T-helper 9 cell (primary cell): ENCODE measurements around the gene FAXDC2.
"Not testable (repeated sequence)": the region's sequence is repeated elsewhere in the genome, so short reads cannot be mapped to it uniquely, and the experiment has no call there.

Experiments used
- DNase-seq: peaks from one replicate; pipeline ENCODE4 v3.0.0-alpha.2; 2020

FAXDC2 gene

DNA sequence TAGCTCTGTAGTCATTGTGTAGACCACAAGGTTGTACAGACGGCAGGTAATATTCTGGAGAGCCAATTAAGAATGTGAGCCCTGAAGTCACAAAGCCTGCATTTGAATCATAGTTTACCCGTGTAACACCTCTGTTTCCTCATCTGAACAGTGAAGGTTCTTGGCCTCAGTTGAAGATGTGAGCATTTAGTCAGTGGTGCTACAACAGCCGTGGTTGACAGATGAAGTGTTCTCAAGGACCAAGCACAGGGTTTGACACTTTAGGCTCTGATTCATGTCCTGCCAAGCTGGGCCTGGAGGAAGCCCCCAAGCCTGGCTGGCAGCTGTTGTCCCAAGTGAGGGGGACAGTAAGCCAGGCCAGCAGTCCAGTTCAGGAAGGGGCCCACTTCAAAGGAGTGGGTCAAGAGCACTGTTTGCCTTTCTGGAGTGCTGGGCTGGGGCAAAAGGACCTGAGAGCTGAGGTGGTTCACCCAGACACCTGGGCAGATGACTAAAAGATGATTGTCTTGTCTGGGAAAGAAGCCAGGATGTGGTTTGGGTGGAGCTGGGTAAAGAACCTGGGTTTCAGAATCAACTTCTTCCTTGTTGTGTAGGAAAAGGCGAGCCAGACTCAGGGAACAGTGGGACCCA is 20.7 kb downstream of the FAXDC2 start:
- DNase-seq: no peak

- no peak for DNase-seq
These were observed 21.2 kb downstream of the FAXDC2 start for GRCh38 chr5:154829181-154829588.

- DNase-seq: no peak
These were observed 26.3 kb downstream of the FAXDC2 start for GRCh38 chr5:154824070-154824469.

- DNase-seq: no peak
These were observed 26.8 kb downstream of the FAXDC2 start for GRCh38 chr5:154823605-154824004.

- not testable (repeated sequence) for DNase-seq
These were observed 27.5 kb downstream of the FAXDC2 start for GRCh38 chr5:154822896-154823295.

- no peak for DNase-seq
These were observed 30.0 kb downstream of the FAXDC2 start for GRCh38 chr5:154820383-154820782.

DNA sequence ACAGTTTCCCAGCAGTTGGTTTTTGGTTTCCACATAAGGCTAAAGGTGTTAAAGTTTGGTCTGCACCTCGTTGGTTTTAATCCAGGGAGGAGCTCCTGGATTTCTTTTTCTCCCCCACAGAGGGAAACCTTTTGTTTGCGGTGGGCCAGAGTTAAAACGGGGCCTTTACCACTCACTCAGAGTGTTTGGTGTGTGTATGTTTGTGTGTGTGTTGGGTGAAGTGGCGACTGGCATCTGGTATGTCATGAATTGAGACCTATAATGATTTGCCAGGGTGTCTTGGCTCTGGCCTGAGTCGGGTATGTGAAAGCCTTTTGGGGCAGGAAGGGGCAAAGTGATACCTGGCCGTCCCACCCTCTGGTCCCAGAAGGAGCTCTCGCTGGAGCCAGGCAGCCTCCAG is 30.9 kb downstream of the FAXDC2 start:
- DNase-seq: no peak

DNA sequence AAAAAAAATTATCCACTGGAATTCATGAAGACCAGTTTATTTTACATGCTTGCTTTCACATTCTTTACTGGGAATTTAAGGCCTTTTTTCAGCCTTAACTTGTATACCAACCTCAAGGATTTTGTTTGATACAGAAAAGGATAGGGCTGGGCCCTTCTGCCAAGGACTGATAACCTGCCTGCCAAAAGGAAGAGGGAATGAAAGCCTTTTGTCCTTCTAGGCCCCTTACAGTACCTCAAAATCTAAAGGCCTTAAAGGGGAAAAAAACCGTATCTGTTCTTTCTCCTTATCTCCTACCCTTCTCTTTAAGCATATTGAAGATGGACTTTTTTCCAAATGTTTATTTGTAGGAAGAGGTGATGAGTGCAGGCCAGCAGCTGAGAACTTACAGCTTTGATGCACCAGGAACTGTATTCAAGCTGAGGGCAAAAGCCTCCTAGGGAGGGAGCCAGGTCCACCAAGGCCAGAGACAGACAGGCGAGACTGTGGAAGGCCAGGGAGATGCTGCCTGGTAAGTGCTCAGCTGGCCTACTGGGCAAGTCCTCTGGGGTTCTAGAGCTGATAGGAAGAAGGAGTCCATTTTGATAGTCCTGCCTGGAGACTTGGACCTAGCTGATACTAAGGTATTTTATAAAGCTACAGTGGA is 31.8 kb downstream of the FAXDC2 start:
- no peak for DNase-seq

DNA sequence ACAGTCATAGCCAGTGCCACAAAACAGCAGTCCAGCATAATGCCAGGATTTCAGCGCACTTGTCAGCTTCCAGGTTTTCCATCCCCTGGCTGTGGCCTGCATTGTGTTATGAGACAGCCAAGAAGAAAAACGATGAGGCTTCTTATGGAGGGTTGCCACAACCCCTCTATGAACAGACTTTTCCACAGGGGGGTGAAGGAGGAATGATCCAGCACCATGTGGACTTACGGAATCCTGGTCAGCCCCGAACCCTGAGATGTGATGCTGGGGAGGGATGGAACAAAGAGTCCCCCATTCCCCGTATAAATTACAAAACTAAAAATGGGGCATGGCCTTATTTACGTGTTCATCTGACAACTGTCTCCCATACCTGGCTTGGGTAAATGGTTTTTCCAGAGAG is 32.6 kb downstream of the FAXDC2 start:
- DNase-seq: no peak

DNA sequence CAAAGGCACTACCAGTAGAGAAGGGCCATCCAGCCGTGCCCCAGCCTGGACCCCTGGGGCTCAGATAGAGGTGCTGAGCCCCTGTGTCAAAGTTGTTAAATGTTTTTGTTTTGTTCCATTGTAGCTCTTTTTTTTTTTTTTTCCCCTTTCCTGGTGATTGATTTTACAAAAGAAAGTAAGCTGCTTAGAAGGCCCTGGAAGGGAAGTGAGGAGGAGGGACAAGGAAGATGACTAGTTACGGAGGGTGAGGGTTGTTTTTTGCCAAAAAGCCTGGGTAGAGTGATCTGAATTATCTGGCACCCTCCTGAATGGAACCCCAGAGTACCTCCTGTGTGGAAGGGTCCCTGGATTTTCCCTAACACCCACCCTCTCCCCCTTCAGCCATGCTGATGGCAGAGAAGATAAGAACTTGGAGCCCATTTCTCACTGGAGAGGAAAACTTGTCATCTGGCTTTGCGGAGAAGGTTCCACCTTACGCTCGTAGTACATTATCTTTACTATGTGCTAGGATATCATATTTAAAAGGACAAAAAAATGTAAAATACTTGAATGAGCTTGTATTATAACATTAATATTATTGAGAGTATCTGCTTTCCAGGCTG is 33.4 kb downstream of the FAXDC2 start:
- no peak for DNase-seq

DNA sequence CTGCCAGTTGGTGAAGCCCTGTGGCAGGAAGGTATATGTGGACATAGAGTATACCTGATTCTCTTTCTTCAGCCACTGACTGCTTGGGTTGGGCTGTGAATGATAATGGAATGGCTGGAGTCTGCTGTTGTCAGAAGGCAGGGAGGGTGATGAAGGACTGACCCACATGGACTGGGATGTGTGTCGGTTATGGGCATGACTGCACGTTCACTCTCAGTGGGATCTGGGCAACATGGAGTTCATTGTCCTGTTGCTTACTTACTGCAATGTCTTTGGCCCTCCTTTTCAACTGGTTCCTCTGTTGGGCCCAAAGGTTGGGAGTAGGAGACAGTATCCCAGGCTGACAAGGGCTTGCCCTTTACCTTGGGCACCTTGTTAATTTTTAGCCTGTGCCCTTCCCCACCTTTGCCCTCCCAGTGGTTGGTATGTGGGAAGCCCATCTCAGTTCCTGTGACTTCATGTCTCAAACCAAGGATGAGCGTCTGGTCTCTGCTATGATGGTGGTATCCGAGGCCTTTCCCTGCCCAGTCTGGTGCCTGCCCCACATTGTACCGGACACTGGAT is 34.6 kb downstream of the FAXDC2 start:
- no peak for DNase-seq

GRCh38 chr5:154815025-154815424 is 35.4 kb downstream of the FAXDC2 start:
- DNase-seq: no peak

DNA sequence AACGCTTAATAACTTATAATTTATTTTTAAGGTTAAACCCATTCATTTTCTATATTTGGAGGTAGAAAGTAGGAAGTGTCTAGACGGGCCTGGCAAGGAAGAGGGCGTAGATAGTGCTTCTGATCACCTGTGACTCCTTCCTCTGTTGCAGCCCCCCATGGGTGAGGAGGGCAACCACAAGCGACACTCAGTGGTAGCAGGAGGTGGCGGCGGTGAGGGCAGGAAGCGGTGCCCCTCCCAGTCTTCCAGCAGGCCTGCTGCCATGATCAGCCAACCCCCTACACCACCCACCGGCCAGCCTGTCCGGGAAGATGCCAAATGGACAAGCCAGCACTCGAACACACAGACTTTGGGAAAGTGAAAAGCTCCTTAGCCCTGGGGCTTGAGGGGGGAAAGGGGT is 36.7 kb downstream of the FAXDC2 start:
- DNase-seq: no peak

DNA sequence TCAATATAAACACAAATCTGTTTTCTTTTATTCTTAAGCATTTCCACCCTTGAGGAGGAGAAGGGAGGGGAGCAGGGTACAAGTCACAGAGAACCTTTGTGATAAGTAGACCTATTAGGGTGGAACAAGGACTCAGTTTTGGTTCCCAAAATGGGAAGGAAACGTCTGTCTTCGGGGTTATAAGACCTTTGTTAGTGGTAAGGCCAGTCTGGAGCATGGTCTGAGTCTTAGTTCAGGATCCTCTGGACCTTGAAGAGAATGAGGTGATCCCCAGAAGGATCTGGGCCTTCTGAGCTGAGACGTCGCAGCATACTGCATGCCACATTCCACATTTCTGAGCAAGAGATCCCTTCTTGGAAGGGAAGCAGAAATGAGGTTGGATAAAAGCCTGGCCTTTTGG is 37.2 kb downstream of the FAXDC2 start:
- DNase-seq: no peak

DNA sequence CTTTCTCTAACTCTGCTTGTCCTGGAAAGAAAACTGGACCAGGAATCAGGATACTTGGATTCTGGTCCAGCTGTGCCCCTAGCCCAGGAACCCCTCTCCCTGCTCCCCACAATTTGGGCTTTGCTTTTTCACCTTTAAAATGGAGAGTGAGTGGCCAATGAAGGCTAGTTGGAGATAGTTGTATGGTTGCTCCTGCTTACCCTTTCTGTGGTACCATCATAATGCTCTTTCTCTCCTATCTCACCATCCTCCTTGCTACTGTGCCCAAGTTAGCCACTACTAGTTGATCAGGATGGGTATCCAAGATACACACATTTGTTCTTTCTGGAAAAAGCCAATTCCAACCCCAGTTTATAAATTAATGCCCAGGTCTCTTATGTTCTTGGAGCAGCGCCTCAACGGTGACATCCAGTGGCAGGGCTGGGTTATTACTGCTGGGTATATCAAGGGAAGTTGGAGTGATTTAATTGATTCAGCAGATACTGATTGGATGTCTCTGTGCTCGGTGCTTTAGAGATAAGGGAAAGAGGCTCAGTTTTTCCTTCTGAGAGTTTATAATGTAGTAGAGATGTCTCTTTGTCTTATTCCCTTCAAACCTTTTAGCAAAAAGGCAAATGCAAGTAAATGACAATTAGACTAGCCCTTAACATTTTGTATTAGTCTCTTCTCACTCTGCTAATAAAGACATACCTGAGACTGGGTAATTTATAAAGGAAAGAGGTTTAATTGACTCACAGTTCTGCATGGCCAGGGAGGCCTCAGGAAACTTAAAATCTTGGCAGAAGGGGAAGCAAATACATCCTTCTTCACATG is 38.5 kb downstream of the FAXDC2 start:
- DNase-seq: peak; percentile 56

DNA sequence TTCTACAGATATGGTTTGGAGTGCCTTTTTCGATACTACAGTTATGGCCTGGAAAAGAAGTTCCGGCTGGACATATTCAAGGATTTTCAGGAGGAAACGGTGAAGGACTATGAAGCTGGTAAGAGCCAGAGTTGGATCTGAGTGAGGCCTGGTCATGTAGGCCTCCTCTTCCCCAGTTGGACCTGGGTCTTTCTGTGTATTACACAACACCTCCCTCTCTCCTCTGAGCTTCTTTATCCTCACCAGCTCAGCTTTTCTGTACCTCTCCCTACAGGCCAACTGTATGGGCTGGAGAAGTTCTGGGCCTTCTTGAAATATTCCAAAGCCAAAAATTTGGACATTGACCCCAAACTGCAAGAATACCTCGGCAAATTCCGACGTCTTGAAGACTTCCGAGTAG is 39.2 kb downstream of the FAXDC2 start:
- DNase-seq: no peak

GRCh38 chr5:154806176-154806575 is 44.2 kb downstream of the FAXDC2 start:
- no peak for DNase-seq

- no peak for DNase-seq
These were observed 48.4 kb downstream of the FAXDC2 start for GRCh38 chr5:154802050-154802449.

DNA sequence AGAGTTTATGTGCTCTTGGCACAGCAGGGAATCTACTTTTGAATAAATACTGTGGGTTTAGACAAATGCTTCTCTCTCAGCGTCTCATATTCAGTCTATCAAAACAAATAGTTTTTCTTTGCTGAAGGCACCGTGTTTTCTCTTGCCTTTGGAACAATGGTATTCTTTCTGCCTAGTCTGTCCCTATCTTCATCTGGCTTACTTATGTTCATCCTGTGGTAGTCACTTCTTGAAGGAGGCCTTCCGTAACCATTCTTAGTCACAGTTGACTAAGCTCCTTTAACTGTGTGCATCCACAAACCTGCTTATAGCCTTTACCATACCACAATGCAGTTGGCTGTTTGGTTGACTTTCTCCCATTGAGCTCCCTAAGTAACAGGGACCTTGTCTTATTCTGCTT is 49.3 kb downstream of the FAXDC2 start:
- DNase-seq: no peak

- no peak for DNase-seq
These were observed 49.8 kb downstream of the FAXDC2 start for GRCh38 chr5:154800582-154800981.

- DNase-seq: no peak
These were observed 52.6 kb downstream of the FAXDC2 start for GRCh38 chr5:154797762-154798161.

DNA sequence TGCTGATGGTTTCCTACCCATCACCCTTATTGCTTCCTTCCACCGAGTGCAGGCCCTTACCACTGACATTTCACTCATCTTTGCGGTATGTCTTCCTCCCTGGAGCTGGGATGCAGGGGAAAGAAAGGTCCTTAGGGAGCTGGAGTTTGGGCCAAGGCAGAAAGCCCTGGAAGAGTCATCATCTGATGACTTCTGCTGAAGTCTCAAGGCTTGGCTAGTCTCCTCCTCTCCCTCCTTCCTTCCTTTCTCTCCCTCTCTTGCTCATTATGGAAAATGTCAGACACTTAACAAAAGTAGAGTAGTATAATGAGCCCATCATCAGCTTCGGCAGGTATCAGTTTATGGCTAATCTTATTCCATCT is 55.2 kb downstream of the FAXDC2 start:
- DNase-seq: no peak

- DNase-seq: no peak
These were observed 55.7 kb downstream of the FAXDC2 start for GRCh38 chr5:154794525-154795234.
